Measurements from ENCODE around the gene HNRNPA0. TPM values are rescaled to one million over a fixed set of nuclear protein-coding genes. Genes with fewer than 3 reads are reported as not detected.
A peak's percentile ranks its signal among the peaks of the same experiment; 100 is the strongest.

The HNRNPA0 gene
- total and polyA plus RNA-seq, 9 of the 15 experiments (the other 6 are each of a cell fraction or from before 2014, with no cell fraction given) = 5.0 to 33.3 (median 10.7) TPM

- TF ChIP-seq FUS (optimal IDR thresholded peaks at IDR 0.05; ENCODE audit: low read depth, low read length) = no peak
- peak; percentile 46; the same call in 1 of the 2 replicates for TF ChIP-seq SMC3 (conservative IDR thresholded peaks at IDR 0.05; ENCODE audit: insufficient read depth, low read depth, low read length)
- no peak for TF ChIP-seq CBX5 (IDR thresholded peaks at IDR 0.05; ENCODE audit: borderline replicate concordance, low read depth)
- no peak for TF ChIP-seq HNRNPUL1 (IDR thresholded peaks at IDR 0.05; ENCODE audit: low read length)
- no peak for TF ChIP-seq MECOM (CRISPR knock-in tag; IDR thresholded peaks at IDR 0.05)
- TF ChIP-seq DMBX1 (CRISPR knock-in tag; IDR thresholded peaks at IDR 0.05; ENCODE audit: borderline replicate concordance) = no peak
- TF ChIP-seq HINFP (tag; conservative IDR thresholded peaks at IDR 0.05; ENCODE audit: low read depth) = no peak
- no peak for TF ChIP-seq HOMEZ (CRISPR knock-in tag; IDR thresholded peaks at IDR 0.05)
- TF ChIP-seq VEZF1 (CRISPR knock-in tag; IDR thresholded peaks at IDR 0.05) = 0 out of 2 replicates have a peak, but pooled peaks have one; percentile 10
- TF ChIP-seq IRF9 (tag; IDR thresholded peaks at IDR 0.05) = no peak
- TF ChIP-seq ZNF3 (CRISPR knock-in tag; IDR thresholded peaks at IDR 0.05) = no peak
- no peak for TF ChIP-seq GATAD2A (IDR thresholded peaks at IDR 0.05)
- TF ChIP-seq NFIX (CRISPR knock-in tag; IDR thresholded peaks at IDR 0.05; ENCODE audit: low read depth) = no peak
- TF ChIP-seq NFE2L1 (tag; IDR thresholded peaks at IDR 0.05; ENCODE audit: borderline replicate concordance, low read depth) = no peak
- TF ChIP-seq CEBPG (CRISPR knock-in tag; IDR thresholded peaks at IDR 0.05) = no peak
- TF ChIP-seq CEBPG (tag; conservative IDR thresholded peaks at IDR 0.05 in 1 of 2, IDR thresholded peaks at IDR 0.05 in 1 of 2) = no peak
- no peak for TF ChIP-seq GABPA (tag; conservative IDR thresholded peaks at IDR 0.05; ENCODE audit: low read depth)
- no peak for TF ChIP-seq CCNT2 (IDR thresholded peaks at IDR 0.05; ENCODE audit: borderline replicate concordance, extremely low read depth, insufficient read length, low read depth, low read length)
- TF ChIP-seq ADNP (tag; IDR thresholded peaks at IDR 0.05) = no peak
- TF ChIP-seq SNIP1 (IDR thresholded peaks at IDR 0.05; ENCODE audit: low read depth) = no peak
- no peak for TF ChIP-seq GATA2 (CRISPR knock-in tag; IDR thresholded peaks at IDR 0.05)
- TF ChIP-seq PKNOX1 (IDR thresholded peaks at IDR 0.05) = peak; percentile 79
These were observed 24.8 kb upstream of the HNRNPA0 start (continued) for GRCh38 chr5:137778772-137779564.

All from K562 (cell line).